ENCODE results near the gene MLN.

Gene MLN

DNA sequence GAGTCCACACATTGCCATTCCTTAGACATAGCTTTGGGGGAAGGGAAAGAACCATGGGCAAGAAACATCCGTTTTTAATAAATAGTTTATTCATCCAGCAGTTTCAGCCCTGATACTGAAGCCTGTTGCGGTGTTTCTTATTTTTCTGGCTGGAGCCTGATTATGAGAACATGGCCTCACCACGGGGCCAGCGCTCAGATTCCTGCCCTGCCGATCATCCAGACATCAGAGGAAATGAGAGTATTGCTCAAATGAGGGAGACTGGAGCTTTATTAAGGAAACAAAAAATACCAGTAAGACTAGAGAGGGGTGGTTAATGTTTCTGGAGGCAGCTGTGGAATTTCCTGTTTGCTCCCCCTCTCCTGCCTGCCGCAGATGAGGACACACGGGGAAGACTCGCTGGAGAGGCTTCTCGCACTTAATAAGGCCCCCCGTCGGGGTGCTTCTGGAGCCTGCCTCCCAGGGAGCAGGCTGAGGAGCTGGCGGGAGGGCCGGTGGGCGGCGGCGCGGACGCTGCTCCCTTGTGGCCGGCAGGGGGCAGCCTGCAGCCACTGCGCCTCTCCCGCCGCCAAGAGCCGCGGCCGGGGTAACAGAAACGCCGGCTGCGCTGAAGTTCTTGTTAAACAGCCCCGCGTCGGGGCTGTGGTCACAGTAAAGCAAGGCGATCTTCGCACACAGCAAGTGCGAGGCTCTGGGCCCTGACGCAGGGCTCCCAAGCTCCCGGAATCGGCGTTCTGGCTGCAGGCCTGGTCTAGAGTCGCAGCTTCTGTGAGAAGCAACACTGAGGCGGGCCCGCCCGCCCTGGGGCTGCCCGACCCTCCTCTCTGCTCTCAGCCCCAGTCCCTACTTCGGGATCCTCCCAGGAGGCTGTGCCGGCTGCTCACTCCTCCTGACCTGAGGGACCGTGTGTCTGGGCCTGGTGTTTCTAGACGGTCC, 32.4 kb downstream of the MLN start:
- peak; percentile 37 for DNase-seq (ENCODE audit: low read depth)

- no peak for DNase-seq (ENCODE audit: low read depth)
Measured at GRCh38 chr6:33770833-33771145, 33.0 kb downstream of the MLN start.

DNA sequence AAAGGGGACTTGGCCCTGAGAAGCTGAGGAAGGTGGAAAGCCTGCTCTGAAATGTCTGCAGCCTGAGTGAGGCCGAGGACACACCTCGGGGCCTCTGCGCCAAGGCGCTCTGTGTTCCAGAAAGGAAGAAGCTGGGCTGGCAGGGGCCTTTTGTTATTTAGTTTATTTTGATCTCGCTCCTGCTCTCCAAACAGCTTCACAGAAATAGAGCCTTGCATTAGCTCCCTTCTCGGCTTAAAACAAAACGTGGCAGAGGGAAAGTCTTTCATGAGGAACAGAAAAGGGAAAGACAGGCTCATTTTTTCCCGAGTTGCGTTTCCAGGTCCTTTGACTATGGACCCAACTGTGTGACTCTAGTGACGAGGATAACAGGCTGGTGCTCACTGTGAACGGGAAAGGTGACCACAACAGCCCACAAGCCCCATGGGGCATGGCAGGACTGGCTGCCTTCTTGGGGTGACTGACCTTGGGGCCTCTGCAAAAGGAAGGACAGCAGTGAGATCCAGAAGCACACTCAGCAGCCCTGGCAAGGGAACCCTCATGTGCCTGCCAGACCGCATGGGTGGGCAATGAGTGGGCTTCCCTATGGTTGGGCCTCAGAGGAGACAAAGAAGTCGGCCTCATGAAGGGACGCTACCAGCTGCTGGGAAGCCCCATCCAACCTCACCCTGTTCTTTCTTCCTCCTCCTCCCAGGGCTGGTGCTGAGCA, 33.5 kb downstream of the MLN start:
- no peak for DNase-seq (ENCODE audit: low read depth)

DNA sequence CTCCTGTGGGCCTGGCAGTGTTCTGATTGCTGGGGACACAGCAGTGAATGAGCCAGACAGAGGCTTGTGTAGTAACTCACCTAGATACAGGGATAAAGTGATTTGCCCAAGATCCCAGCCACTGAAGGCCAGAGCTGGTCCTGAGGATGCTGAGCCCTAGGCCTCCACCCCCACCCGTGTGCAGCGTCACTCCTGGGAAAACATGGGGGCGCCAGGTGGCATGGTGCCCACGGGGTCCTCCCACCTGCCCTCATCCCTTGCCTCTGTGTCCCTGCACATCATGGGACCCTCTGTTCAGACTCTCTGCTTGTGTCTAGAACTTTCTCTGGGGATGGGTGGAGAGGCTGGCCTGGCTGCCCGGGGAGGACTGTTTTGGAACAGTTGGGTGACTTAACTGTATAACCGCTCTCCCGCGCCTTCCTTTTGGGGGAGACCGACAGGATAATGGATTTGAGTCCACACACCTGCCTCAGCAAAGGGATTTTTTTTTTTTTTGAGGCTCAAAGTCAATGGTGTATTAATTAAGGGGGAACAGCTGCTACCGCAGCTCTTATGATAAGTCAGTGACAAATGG, 34.5 kb downstream of the MLN start:
- DNase-seq (ENCODE audit: low read depth), result no peak

GRCh38 chr6:33768644-33769120, 35.1 kb downstream of the MLN start:
- peak; percentile 41 for DNase-seq (ENCODE audit: low read depth)

GRCh38 chr6:33766921-33767907, 36.6 kb downstream of the MLN start:
- DNase-seq (ENCODE audit: low read depth), result no peak

DNA sequence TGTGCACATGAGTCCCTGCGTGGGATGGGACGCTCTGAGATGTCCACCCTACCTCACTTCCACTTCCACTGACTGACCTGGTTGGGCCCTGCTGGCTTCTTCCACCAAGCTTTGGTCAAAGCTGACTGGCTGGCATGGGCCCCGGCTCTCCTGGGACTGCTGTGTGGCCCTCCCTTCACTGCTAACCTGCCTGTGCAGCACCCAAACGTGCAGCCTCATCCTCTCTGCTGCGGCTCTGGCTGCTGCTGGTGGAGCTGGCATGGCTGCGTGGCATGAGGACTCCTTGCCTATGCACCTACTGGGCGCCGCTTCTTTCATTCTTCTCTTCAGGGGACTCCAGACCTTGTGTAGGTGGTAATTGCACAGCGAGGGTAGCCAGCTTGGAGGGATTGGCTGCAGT, 38.4 kb downstream of the MLN start:
- no peak for DNase-seq (ENCODE audit: low read depth)

- DNase-seq (ENCODE audit: low read depth), result no peak
Measured at GRCh38 chr6:33764036-33764435, 39.8 kb downstream of the MLN start.

DNA sequence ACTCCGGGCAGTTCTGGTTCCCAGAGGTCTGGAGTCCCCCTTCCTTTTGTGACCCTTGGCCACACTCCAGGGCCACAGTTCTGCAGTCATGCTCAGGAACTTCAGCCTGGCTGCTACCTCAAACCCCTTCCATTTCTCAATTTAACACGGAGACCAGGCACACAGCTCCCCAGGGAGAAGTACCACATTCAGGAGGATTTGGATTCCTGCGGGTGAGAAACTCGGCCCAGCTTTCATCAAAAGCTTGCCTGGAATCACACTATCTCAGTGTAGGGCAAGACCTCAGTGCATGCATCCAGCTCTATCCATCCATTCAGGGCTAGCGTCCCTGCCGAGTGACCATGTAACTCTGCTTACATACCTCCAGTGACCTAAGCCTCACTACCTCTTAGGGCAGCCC, 40.3 kb downstream of the MLN start:
- DNase-seq (ENCODE audit: low read depth), result no peak

- DNase-seq (ENCODE audit: low read depth), result no peak
Measured at GRCh38 chr6:33762713-33763112, 41.1 kb downstream of the MLN start.

DNA sequence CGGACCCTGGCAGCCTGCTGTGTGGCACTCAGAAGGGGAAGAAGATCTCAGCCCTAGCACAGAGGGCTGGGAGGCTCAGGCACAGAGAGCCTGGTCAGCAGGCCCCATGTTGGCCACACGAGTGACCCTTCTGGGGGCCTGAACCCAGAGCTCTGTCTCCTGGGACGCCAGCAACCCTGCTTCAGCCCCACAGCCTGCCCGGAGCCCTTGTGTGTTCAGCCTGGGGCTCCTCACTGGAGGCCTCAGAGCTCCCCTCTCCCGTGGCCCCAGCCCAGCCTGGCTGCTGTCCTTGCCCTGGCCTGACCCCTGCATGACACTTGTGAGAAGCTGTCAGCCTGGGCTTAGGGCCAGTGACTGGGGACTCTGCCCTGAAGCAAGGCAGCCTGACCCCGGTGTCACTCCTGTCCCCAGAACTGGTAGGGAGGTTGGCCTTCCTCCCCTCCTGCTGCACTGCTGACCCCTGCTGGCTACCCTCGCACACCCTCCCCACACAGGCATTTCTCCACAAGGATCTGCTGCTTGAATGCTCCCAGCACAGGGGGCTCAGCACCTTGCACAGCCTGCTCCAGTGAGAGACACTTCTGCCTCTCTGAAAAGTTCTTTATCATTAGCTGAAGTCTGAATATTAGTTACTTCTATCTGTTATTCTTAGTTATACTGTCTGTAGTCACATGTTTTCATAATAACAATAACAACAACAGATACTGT, 41.7 kb downstream of the MLN start:
- DNase-seq (ENCODE audit: low read depth), result no peak

DNA sequence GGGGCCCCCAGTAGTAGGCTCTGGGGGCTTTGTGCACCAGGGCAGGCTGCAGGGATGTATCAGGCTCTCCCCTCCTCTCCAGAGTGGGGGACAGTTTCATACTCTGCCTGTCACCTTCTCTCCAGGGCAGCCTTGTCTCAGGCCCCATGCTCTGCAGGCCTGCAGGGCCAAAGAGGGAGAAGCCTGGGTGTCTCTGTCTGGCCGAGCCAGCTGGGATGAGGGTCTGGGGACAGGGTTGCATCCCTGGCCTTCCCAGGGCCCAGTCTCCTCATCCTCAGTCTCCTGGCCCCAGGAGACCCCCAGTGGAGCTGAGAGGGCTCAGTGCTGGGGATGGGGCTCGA, 42.3 kb downstream of the MLN start:
- DNase-seq (ENCODE audit: low read depth), result no peak

DNA sequence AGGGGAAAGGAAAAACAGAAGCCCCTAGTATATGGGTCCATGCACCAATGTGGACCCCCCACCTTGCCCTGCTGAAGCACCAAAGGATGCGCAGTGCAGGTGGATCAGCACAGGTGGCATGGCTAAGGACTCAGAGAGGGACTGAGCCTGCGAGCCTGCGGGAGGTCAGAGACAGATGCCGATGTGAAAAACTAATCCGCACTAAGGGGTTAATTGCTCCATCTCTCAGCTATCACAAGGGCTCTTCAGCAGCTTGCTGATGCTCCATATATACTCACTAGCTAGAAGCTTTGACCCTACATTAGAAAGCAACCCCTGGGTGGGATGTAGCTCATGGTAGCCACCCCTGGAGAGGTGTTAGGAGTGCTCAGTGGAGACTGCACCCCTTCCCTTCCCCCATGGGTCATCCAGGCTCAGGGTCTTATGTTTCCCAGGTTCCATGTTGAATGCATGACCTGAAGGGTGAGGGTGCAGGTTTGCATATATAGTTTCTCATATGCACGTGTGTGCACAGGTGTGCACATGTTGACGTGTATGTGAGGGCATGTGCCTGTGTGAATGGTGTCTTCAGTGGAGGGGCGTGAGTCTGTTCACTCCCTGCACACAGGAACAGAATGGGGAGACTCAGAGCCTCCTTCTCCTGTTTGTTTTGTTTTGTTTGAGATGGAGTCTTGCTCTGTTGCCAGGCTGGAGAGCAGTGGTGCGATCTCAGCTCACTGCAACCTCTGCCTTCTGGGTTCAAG, 43.7 kb downstream of the MLN start:
- no peak for DNase-seq (ENCODE audit: low read depth)

GRCh38 chr6:33758815-33759216, 45.0 kb downstream of the MLN start:
- no peak for DNase-seq (ENCODE audit: low read depth)

- DNase-seq (ENCODE audit: low read depth), result no peak
Measured at GRCh38 chr6:33757906-33758305, 45.9 kb downstream of the MLN start.

DNA sequence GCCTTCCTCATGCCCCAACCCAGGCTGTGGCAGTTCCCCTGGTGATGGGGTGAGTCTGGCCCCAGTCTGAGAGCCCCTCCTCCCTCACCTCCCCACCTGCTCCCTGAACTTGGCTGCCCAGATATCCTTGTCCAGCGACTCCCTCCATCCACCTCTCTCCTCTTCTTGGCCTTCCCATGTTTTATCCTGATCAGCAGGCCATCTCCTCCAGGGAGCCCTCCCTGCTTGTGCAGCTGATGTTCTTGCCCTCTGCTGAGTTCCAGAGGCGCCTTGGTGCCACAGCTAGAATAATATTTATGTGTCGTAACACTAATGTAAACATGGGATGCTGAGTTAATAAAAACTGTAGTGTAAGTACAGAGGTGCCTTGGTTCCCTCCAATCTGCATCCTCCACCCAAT, 46.7 kb downstream of the MLN start:
- no peak for DNase-seq (ENCODE audit: low read depth)

DNA sequence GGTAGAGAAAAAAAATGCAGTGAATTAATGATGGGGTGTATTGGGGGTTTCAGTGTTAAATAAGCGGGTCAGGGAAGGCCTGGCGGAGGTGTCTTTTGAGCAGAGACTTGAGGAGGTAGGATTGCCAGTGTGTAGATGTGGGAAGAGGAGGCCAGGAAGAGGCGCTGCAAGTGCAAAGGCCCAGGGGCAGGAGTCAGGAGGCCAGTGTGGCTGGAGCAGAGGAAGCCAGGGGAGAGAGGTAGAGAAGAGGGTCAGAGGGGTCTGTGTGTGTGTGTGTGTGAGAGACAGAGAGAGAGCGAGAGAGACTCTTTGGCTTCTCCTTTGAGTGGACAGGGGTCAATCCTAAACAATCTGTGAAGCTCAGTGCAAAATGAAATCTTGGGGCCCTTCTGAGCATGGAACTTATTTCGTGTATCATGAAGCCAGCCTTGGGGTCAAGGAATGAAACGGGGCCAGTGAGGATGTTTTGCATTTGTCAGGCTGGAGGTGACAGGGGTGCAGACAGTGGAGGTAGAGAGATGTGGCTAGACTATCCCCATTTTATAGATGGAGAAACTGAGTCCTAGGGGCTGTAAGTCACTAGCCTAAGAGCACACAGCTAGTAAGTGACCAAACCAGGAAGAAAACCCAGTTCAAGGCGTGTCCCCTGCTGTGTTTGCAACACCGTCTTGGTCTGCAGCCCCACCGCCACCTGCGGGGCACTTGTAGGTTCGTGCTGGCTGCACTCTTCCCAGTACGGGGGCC, 47.4 kb downstream of the MLN start:
- no peak for DNase-seq (ENCODE audit: low read depth)

GRCh38 chr6:33755070-33755869, 48.5 kb downstream of the MLN start:
- DNase-seq (ENCODE audit: low read depth), result no peak

DNA sequence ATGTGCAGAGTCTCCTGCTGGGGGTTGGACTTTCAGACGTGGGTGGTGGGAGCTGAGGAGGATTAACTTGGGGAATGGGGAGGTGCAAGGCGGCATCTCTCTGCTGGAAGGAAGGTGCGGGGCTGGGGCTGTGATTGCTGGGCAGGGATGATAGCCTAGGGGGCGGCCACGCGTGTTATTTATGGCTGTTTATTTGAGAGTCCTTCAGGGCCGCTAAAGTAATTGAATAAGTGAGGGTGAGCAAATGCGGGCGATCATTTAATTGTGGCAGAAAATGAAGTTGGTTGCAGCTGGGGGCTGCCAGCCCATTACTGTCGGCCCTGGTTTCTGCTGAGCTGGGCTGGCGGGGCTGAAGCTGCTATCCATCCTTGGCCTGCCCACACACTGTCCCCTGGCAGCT, 49.6 kb downstream of the MLN start:
- no peak for DNase-seq (ENCODE audit: low read depth)

Measured in stimulated activated CD8-positive, alpha-beta memory T cell treated with anti-CD3 and anti-CD28 coated beads, Interleukin-12 subunit alpha, Interleukin-12 subunit beta, amount 100 ng/mL, for 4 hours (primary cell).